Sigmoid colon (tissue), 7 donors: ENCODE results near the gene PRRT1B. TPM values are rescaled to one million over a fixed set of nuclear protein-coding genes. Genes with fewer than 3 reads are reported as not detected.

Experiments used
- DNase-seq: peaks from one replicate; pipeline ENCODE4 v3.0.0-alpha.2; 2019
- H3K27ac ChIP-seq, 4 donors: fragments of 200-600 bp; sonication (generic); one replicate each; pipeline ENCODE4 v1.5.1; 2016 to 2019; ENCODE audit warnings: mild to moderate bottlenecking in 1 of 4
- H3K27me3 ChIP-seq, 3 donors: fragments of 200-600 bp; sonication (generic); one replicate each; pipeline ENCODE4 v1.5.1; 2019; ENCODE audit warnings: mild to moderate bottlenecking in 1 of 3
- H3K36me3 ChIP-seq, 4 donors: fragments of 200-600 bp; sonication (generic); one replicate each; pipeline ENCODE4 v1.5.1; 2016 to 2019
- H3K4me1 ChIP-seq, 4 donors: fragments of 200-600 bp; sonication (generic); one replicate each; pipeline ENCODE4 v1.5.1; 2017 to 2019
- H3K4me3 ChIP-seq, 4 donors: fragments of 200-600 bp; sonication (generic); one replicate each; pipeline ENCODE4 v1.5.1; 2017 to 2019; ENCODE audit warnings: mild to moderate bottlenecking in 2 of 4, moderate library complexity in 1 of 4
- H3K9me3 ChIP-seq, 4 donors: fragments of 200-600 bp in 3 of 4; sonication (generic) in 3 of 4; one replicate each; pipeline versions ENCODE4 v1.5.1 to v1.6.1; 2013 to 2019
- CTCF ChIP-seq, 4 experiments: fragments of 450-650 bp in 3 of 4; fragments of 200-600 bp in 1 of 4; IDR thresholded peaks; one replicate each; pipeline ENCODE4 v1.5.1; 2016 to 2019; ENCODE audit warnings: antibody characterized with exemption in 4 of 4, mild to moderate bottlenecking in 3 of 4, moderate library complexity in 2 of 4
- EP300 ChIP-seq, 4 donors: sonication (generic); formaldehyde crosslinking; IDR thresholded peaks; one replicate each; pipeline ENCODE4 v1.6.1; 2017; ENCODE audit warnings: antibody characterized with exemption in 4 of 4
- POLR2A ChIP-seq, 2 donors: fragments of 450-650 bp; IDR thresholded peaks; one replicate each; pipeline ENCODE4 v1.6.1; 2016; ENCODE audit warnings: antibody characterized with exemption in 2 of 2, mild to moderate bottlenecking in 2 of 2, moderate library complexity in 2 of 2
- POLR2AphosphoS5 ChIP-seq, 4 donors: sonication (generic); formaldehyde crosslinking; IDR thresholded peaks; one replicate each; pipeline ENCODE4 v1.6.1; 2017; ENCODE audit warnings: antibody characterized with exemption in 4 of 4
- WGBS, 2 donors: extraction: QIAGEN DNeasy Blood & Tissue Kit; methylation state at CpG; one replicate each; pipeline ENCODE4 v1.1.7; 2013; 5-methylcytosine and 5-hydroxymethylcytosine counted together
- intact Hi-C: fragments of 100-400 bp; cut with DNase I; formaldehyde crosslinking; loops from one replicate; pipeline ENCODE4 v1.15.1; 2023
- polyA plus RNA-seq, 3 donors: library from polyadenylated mRNA; stranded (reverse); fragments of 200-250 nt; gene quantifications; one replicate each; pipeline ENCODE4 v1.2.3, GENCODE V29; 2013
- total RNA-seq, 4 donors: library from RNA; depleted of rRNA; stranded (reverse); fragments of >200 nt; gene quantifications; one replicate each; pipeline ENCODE4 v1.1.0, GENCODE V29; 2016
- donor health status: healthy with polysubstance abuse.
- donor health status: Bipolar disorder and iron deficiency.
- donor health status: healthy.

Gene PRRT1B
- total and polyA plus RNA-seq, 7 donors: 0.45 to 3.6 (median 1.4) TPM; not detected in 4

- Histone ChIP-seq H3K9me3 (peaks cover 0 to 5% (median 1%) of the 10 kb centered on the region in 4 donors), H3K27me3 (no peaks in the 10 kb centered on the region), H3K4me1 (no peaks in the 10 kb centered on the region), H3K36me3 (no peaks in the 10 kb centered on the region), H3K27ac (no peak overlapping the region), H3K4me3 (no peak overlapping the region)
- WGBS, 2 donors: 68 to 69% methylated on average over 9 of the region's 9 CpGs
- no peak for TF ChIP-seq CTCF (IDR thresholded peaks at IDR 0.05)
- TF ChIP-seq POLR2AphosphoS5 (IDR thresholded peaks at IDR 0.05): no peak
- TF ChIP-seq EP300 (IDR thresholded peaks at IDR 0.05): no peak
- TF ChIP-seq POLR2A (IDR thresholded peaks at IDR 0.05): no peak
- intact Hi-C loops: no loop called here
- DNase-seq: no peak
Observed at GRCh38 chr9:131562032-131562959, 17.0 kb downstream of the PRRT1B start.

- Histone ChIP-seq H3K4me3 (no peak overlapping the region), H3K36me3 (no peaks in the 10 kb centered on the region), H3K27me3 (no peaks in the 10 kb centered on the region), H3K27ac (no peak overlapping the region), H3K9me3 (peaks cover 0 to 5% (median 1%) of the 10 kb centered on the region in 4 donors), H3K4me1 (no peaks in the 10 kb centered on the region)
- intact Hi-C loops: no loop called here
- no peak for DNase-seq
- 85 to 91% methylated on average over 5 of the region's 5 CpGs for WGBS, 2 donors
- no peak for TF ChIP-seq POLR2AphosphoS5 (IDR thresholded peaks at IDR 0.05)
Observed at GRCh38 chr9:131565369-131565768, 20.0 kb downstream of the PRRT1B start.

- no peak overlapping the region for H3K27ac ChIP-seq
- peaks cover 0 to 5% (median 1%) of the 10 kb centered on the region in 4 donors for H3K9me3 ChIP-seq
- WGBS, 2 donors: 97 to 98% methylated on average over 3 of the region's 3 CpGs
- H3K36me3 ChIP-seq: no peaks in the 10 kb centered on the region
- no peaks in the 10 kb centered on the region for H3K27me3 ChIP-seq
- no peak overlapping the region for H3K4me3 ChIP-seq
- H3K4me1 ChIP-seq: no peaks in the 10 kb centered on the region
- intact Hi-C loops: no loop called here
- no peak for TF ChIP-seq EP300 (IDR thresholded peaks at IDR 0.05)
- TF ChIP-seq CTCF (IDR thresholded peaks at IDR 0.05): no peak
- DNase-seq: no peak
Observed at GRCh38 chr9:131566158-131566557, 20.8 kb downstream of the PRRT1B start.

GRCh38 chr9:131567910-131568309 lies 22.6 kb downstream of the PRRT1B start:
- intact Hi-C loops: no loop called here
- H3K27ac ChIP-seq: no peak overlapping the region
- no peaks in the 10 kb centered on the region for H3K36me3 ChIP-seq
- no peak for TF ChIP-seq POLR2A (IDR thresholded peaks at IDR 0.05)
- TF ChIP-seq CTCF (IDR thresholded peaks at IDR 0.05): no peak
- TF ChIP-seq EP300 (IDR thresholded peaks at IDR 0.05): no peak
- TF ChIP-seq POLR2AphosphoS5 (IDR thresholded peaks at IDR 0.05): no peak
- no peaks in the 10 kb centered on the region for H3K4me1 ChIP-seq
- WGBS, 2 donors: 97 to 98% methylated on average over 8 of the region's 8 CpGs
- DNase-seq: no peak
- no peaks in the 10 kb centered on the region for H3K9me3 ChIP-seq
- H3K4me3 ChIP-seq: no peak overlapping the region
- H3K27me3 ChIP-seq: no peaks in the 10 kb centered on the region

GRCh38 chr9:131574730-131575640 lies 29.7 kb downstream of the PRRT1B start:
- H3K27me3 ChIP-seq: no peaks in the 10 kb centered on the region
- peaks cover 0 to 42% (median 15%) of the 10 kb centered on the region in 4 donors for H3K36me3 ChIP-seq
- no peaks in the 10 kb centered on the region for H3K9me3 ChIP-seq
- DNase-seq: no peak
- WGBS, 2 donors: 92 to 94% methylated on average over 17 of the region's 17 CpGs
- intact Hi-C loops: no loop called here
- H3K4me3 ChIP-seq: no peak overlapping the region
- H3K27ac ChIP-seq: no peak overlapping the region
- H3K4me1 ChIP-seq: peaks cover 0 to 6% (median 3%) of the 10 kb centered on the region in 4 donors
- TF ChIP-seq EP300 (IDR thresholded peaks at IDR 0.05) (no peak), POLR2AphosphoS5 (IDR thresholded peaks at IDR 0.05) (no peak), POLR2A (IDR thresholded peaks at IDR 0.05) (no peak), CTCF (IDR thresholded peaks at IDR 0.05) (no peak)
